CD4-positive, alpha-beta T cell treated with Interleukin-12 subunit alpha and Interleukin-12 subunit beta, for 1 hour (primary cell): ENCODE measurements around the gene DAND5.
"Not testable (repeated sequence)": the region's sequence is repeated elsewhere in the genome, so short reads cannot be mapped to it uniquely, and the experiment has no call there.

Experiments
- DNase-seq: peaks from one replicate; pipeline ENCODE4 v3.0.0-alpha.2; 2020

Gene DAND5

DNA sequence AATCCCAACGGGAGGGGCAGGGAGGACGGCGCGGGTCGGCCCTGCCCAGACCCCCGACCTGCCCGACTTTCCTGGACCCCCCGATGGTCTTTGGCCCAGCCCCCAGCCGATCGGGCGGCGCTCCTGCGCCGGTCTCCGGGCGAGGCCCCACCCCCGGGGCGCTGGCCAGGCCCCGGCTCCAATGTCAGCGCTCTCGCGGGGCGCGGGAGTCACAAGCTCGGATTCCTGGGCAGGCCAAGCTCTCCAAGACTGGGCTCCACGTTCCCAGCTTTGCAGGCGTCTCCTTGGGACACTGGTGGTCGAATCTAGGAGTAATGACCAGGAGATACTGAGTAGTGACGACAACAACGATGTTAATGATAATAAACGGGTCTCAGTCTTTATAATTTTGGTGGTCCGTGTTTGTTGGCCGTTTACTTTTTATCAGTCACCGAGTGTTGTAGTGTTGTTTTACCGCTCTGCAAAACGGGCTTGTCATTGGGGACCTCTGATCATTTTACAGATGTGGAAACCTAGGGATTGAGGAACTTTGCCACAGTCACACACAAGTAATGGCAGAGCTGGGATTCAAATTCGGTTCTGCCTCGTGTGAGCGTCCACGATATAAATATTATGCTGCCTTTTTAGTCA is 23.2 kb upstream of the DAND5 start:
- DNase-seq = peak; percentile 52

DNA sequence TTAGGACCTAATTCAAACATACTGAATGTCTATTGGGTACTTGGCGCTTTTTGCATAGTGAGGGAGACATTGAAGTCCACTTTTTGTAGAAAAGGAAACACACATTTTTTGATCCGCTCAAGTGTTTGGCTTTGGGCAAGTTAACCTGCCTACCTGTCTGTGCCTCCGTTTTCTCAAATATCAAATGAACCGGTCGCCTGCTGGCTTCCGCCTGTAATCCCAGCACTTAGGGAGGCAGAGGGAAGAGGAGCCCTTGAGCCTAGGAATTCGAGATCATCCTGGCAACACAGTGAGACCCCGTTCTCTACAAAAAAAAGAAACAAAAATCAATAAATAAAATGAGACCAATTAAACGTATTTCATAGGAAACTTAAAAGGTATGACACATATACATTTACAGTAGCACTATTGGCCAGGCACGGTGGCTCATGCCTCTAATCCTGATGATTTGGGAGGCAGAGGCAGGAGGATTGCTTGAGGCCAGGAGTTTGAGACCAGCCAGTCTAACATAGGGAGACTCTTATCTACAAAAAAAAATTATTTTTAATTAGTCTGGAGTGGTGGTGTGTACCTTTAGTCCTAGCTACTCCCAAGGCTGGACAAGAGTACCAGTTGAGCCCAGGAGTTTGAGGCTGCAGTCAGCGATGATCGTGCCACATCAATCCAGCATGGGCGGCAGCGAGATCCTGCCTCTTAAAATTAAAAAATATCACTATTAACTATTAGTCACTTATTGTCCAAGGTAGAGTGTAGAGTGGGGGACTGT is 22.5 kb upstream of the DAND5 start:
- no peak for DNase-seq

DNA sequence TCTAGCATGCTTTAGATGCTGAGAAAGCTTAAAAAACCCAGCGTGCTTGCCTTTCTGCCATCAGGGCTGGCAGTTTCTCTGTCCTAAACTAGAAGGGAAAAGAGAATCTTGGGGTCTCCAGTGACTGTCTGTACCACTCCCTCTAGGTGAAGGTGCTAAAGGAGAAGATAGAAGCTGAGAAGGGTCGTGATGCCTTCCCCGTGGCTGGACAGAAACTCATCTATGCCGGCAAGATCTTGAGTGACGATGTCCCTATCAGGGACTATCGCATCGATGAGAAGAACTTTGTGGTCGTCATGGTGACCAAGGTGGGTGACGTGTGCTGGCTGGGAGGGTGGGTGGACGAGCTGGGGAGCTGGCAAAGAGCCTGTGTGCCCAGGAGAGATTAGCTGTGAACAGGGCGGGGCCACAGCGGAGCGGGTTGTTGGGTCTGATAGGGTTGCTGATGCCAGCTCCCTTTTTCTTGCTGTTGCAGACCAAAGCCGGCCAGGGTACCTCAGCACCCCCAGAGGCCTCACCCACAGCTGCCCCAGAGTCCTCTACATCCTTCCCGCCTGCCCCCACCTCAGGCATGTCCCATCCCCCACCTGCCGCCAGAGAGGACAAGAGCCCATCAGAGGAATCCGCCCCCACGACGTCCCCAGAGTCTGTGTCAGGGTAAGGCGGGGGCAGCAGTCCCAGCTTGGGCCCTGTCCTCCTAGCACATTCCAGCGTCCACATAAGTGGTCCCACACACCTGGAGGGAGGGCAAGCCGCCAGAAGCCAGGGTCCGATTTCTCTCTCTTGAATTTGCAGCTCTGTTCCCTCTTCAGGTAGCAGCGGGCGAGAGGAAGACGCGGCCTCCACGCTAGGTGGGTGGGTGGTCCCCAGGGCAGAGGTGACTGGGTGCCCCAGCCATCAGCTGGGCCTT is 21.4 kb upstream of the DAND5 start:
- no peak for DNase-seq

DNA sequence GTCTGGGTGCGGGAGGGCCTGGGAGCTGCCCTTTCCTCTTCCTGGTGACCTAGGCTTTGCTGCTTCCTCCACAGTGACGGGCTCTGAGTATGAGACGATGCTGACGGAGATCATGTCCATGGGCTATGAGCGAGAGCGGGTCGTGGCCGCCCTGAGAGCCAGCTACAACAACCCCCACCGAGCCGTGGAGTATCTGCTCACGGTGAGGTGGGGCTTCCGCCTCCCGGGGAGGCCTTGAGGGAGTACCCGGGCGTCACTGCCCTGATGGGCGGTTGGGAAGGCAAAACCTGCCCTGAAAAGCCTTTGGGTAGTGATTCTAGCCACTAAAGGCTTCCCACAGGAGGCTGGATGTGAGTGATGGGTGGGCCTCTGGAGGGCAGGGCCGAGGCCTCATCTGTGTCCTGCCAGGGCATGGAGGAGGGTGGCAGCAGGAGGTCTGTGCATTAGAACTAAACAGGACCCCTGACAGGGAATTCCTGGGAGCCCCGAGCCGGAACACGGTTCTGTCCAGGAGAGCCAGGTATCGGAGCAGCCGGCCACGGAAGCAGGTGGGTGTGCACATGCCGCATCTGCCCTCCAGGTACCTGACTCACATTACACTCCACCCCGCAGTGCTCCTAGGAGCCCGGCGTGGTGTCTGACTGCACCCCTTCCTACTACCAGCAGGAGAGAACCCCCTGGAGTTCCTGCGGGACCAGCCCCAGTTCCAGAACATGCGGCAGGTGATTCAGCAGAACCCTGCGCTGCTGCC is 20.6 kb upstream of the DAND5 start:
- no peak for DNase-seq

DNA sequence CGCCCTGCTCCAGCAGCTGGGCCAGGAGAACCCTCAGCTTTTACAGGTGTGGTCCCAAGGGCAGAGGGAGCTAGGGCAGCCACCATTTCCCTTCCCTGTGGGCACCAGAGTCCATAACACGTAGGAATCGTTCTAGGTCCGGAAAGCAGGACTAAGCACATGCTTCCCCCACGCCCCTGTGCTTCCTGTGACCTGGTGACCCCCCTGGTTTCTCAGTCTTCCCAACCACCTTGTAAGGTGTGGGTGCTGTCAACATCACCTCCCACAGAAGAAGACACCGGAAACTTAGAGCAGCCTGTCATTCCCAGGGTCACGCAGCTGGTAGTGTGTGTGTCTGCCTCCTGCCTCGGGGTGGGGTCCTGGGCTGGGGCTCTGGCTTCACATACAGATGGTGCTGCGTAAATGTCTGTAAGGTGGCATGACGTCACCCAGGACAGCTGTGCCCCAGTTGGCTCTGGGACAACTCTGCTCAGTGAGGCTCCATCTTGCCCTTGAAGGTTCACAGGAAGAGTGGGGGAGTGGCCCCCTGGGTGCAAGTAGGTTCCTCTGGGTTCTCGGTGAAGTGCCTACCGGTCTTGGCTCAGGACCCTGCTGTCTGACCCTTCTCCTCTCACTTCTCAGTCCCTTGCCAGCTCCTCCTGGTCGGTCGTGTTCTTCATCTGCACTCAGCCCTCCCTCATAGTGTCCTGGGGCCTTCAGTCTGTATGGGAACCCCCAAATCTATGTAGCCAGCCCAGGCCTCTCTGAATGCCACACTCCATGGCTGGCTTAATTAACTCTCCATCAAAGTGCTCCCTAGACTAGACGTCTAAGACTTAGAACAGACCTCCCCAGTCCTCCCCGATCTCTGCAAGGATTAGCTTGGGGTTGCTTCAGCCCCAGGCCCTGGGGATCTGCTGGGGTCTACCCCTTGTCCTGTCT is 19.8 kb upstream of the DAND5 start:
- no peak for DNase-seq

DNA sequence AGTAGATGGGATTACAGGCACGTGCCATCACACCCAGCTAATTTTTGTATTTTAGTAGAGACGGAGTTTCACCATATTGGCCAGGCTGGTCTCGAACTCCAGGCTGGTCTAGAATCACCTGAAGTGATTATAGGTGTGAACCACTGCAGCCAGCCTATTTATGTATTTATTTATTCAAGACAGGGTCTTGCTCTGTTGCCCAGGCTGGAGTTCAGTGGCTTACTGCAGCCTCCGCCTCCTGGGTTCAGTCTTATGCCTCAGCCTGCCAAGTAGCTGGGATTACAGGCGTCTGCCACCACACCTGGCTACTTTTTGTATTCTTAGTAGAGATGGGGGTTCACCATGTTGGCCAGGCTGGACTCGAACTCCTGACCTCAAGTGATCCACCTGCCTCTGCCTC is 17.3 kb upstream of the DAND5 start:
- DNase-seq = not testable (repeated sequence)

DNA sequence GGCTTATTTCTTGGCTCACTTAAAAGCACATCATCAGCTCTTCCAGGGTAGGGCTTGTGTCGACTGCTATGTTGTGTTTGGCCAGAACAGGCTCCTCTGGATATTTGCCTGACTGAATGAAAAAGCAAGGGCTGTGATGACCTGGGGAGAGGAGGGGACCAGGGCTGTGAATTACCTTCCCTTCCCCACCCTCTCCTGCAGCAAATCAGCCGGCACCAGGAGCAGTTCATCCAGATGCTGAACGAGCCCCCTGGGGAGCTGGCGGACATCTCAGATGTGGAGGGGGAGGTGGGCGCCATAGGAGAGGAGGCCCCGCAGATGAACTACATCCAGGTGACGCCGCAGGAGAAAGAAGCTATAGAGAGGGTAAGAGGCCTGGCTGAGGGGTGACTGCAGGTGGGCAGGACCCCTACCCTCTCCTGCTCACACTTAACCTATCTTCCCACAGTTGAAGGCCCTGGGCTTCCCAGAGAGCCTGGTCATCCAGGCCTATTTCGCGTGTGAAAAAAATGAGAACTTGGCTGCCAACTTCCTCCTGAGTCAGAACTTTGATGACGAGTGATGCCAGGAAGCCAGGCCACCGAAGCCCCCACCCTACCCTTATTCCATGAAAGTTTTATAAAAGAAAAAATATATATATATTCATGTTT is 16.8 kb upstream of the DAND5 start:
- DNase-seq = no peak

DNA sequence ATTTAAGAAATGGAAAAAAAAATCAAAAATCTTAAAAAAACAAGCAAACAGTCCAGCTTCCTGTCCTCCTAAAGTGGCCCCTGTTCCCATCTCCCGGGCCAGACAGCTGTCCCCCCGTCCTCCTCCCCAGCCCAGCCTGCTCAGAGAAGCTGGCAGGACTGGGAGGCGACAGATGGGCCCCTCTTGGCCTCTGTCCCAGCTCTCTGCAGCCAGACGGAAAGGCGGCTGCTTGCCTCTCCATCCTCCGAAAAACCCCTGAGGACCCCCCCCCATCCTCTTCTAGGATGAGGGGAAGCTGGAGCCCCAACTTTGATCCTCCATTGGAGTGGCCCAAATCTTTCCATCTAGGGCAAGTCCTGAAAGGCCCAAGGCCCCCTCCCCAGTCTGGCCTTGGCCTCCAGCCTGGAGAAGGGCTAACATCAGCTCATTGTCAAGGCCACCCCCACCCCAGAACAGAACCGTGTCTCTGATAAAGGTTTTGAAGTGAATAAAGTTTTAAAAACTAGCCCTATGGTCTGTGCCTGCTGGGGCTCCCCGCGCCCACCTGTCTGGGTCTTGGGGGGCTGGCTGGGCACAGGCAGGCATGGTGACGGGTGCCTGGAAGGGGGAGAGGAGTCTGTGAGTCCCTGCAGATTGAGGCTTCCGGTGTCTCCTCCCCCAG is 16.1 kb upstream of the DAND5 start:
- DNase-seq = no peak

DNA sequence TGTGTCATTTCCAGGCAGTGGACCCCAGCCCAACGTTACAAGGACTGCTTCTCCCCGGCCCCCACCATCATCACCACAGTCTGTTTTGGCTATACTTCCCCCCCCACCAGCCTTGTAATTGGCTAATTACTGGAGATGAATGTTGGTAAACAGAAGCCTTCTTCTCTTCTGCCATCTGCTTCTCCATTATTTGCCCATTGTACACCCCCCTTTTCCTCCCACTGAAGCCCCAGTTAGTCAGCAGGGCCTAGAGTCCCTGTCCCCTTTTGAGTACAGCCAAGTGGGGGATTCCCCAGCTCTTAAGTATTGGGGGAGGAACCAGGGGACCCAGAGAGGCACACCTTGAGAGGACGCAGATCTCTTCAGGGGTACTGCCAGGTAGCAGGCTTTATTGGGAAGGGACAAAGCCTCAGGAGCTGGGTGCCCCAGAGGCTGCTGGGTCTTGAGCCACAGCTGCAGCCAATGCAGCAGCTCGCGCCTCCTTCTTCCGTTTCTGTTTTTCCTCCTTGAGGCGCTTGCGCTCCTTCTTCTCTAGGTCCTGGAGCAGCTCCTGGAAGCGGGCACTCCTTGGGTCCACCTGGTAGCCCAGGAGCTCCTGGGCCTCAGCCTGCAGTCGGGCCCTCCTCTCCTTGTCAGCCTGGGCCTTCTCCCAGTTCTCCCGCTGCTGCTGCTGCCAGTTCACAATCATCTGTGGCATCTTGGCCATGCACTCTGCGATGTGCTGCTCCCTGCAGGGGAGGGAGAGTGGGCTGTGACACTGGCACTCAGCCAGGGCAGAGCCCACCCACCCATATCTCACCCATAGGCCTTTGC is 15.4 kb upstream of the DAND5 start:
- no peak for DNase-seq

DNA sequence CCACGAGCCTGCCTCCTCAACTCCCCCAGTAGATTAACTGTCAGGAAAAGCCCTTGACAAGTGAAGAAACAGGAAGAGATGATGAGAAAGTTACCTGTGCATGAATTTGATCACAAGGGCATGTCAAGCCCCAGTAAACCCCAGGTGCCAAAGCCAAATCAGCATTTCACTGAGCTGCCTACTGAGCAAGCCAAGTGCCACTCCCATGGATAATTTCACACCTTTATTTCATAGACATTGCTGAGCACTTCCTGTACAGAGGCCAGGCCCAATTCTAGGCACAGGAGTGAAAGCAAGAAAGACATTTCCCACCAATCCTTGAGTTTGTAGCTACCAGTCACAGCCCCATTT is 14.8 kb upstream of the DAND5 start:
- DNase-seq = no peak

DNA sequence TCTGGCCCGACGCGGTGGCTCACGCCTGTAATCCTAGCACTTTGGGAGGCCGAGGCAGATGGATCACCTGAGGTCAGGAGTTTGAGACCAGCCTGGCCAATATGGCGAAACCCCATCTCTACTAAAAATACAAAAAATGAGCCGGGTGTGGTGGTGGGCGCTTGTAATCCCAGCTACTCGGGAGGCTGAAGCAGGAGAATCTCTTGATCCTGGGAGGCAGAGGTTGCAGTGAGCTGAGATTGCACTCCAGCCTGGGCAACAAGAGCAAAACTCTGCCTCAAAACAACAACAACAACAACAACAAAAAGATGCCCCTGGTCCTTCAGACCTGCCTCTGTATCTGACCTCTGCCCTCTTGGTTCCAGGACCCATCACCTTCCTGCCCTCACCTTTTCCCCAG is 13.8 kb upstream of the DAND5 start:
- not testable (repeated sequence) for DNase-seq

DNA sequence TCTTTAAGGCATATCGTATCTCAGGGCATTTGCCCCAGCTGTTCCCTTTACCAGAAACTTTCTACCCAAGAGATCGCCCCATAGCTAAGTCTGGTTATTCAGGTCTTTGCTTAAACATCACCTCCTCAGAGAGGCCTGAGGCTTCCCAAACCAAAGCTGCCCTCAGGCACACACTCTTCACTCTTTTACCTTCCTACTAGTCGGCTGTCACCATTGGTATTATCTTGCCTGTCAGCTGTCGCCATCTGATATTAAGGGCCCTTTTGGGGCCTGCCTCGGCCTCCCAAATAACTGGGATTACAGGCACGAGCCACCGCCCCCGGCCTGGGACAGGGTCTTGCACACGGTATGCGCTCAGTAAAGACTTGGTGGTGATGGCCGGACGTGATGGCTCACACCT is 13.4 kb upstream of the DAND5 start:
- no peak for DNase-seq

DNA sequence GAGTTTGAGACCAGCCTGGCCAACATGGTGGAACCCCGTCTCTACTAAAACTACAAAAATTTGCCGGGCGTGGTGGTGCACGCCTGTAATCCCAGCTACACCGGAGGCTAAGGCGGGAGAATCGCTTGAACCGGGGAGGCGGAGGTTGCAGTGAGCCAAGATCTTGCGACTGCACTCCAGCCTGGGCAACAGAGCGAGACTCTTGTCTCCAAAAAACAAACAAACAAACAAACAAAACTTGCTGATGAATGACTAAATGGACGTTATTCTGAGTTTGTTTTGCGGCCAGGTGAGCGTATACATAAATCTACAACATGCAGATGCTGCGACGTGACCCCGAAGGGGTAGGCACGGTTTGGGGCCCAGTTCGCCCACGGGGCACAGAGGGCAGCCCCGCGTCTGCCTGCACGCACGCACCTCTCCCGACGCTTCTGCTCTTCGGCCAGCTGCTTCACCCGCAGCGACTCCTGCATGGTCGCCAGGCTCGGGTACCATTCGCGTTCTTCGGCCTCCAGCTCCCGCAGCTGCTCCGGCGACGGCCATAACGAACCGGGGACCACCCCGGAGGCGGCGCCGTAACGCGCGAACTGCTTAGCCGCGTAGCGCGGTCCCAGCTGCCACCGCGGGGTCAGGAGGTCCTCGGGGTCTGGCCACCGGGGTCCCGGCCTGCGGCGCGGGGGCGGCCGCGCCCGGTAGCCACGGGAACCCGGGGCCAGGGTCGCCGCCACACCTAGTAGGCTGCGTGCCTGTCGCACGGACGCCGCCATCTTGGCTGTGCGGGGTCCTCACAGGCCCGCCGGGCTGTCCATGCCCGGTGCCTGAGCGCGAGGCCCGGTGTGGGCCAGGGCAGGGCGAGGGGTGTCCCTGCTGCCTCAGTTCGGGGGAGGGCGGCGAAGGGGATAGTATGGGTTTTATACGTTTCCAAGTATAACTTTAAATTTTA is 12.7 kb upstream of the DAND5 start, which contains the start of gene GADD45GIP1:
TSS of gene GADD45GIP1 (minus strand) at position 778 of the 943 bp plus-strand sequence. CDS start at position 767, 11 bp downstream.
- DNase-seq = peak; percentile 84

DNA sequence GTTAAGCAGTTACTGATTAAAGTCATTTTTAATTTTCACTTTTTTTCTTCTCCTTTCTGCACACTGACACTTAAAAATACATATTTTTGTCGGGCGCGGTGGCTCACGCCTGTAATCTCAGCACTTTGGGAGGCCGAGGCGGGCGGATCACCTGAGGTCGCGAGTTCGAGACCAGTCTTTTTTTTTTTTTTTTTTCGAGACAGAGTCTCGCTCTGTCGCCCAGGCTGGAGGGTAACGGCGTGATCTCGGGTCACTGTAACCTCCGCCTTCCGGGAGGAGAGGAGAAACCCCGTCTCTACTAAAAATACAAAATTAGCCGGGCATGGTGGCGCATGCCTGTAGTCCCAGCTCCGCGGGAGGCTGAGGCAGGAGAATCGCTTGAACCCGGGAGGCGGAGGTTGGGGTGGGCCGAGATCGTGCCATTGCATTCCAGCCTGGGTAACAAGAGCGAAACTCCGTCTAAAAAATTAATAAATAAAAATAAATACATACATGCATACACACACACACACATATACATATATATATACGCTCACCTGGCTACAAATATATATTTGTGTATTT is 11.9 kb upstream of the DAND5 start:
- DNase-seq = not testable (repeated sequence)

DNA sequence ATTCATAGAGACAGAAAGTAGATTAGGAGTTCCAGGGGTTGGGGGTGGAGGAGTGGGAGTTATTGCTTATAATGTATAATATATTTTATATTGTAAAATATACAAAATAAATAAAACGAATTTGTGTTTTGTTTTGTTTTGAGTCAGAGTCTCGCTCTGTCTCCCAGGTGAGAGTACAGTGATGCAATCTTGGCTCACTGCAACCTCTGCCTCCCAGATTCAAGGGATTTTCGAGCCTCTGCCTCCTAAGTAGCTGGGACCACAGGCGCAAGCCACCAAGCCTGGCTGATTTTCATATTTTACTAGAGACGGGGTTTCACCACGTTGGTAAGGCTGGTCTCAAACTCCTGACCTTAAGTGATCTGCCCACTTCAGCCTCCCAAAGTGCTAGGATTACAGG is 9.9 kb upstream of the DAND5 start:
- DNase-seq = no peak

DNA sequence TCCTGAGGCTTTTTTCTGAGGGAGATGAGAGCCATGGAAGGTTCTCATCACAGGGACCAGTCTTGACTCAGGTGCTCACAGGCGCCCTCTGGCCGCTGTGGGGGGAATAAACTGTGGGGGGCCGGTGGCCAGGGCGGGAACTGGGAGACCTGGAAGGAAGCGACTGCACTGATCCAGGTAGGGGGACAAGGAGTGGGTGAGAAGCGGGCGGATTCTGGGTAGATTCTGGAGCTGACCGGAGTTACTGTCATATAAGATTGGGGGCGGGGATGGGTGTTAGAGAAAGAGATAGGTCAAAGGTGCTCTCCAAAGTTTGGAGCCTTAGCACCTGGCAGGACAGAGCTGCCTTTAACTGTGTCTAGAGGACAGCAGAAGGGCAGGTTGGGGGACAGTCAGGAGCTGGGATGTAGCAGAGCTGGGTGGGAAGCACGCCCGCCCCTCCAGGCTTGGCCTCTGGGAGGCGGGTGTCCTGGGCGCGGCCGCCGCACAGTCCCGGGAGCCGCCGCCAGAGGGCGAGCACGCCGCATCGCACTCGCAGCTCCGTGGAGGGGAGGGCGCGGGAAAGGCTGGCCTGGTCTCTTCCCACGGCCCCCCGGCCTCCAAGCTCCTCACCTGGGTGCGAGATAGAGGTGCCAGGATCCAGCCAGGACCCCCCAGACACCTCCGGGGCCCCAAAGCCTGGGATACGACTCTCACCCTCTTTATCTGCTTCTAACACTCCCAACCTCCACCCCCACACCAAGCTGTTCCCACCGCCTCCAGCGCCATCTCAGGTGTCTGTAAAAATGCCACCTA is 4.2 kb upstream of the DAND5 start:
- DNase-seq = peak; percentile 82

DNA sequence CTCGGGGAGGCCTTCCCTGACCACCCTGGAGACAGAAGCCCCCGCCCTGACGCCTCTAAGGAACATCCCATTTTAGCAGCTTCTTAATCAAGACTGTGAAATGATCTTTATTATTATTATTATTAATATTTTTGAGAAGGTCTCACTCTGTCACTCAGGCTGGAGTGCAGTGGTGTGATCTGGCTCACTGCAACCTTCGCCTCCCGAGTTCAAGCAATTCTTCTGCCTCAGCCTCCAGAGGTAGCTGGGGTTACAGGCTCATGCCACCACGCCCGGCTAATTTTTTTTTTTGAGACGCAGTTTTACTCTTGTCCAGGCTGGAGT is 3.6 kb upstream of the DAND5 start:
- DNase-seq = no peak

DNA sequence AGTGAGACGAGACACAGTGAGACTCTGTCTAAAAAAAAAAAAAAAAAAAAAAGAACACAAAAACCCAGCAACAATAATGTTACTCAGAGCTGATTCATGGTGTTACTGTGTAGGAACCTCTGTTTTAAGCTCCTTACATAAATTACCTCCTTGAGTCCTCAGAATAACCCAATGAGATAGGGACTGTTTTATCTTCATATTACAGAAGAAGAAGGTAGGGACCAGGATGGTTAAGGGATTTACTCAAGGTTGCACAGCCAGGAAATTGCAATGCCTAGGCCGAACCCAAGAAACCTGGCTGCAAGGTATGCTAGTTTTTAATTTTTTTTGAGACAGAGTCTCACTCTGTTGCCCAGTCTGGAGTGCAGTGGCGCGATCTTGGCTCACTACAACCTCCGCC is 1.5 kb upstream of the DAND5 start:
- no peak for DNase-seq
